Measurements from ENCODE around the gene GREB1. TPM values are rescaled to one million over a fixed set of nuclear protein-coding genes. Genes with fewer than 3 reads are reported as not detected.

Gene GREB1
- total and polyA plus RNA-seq, 2 of the 4 experiments (the other 2 are of a cell fraction) = 0.05 TPM; not detected in 1

GRCh38 chr2:11672407-11672806, 138.6 kb downstream of the GREB1 start:
- ChIA-PET POLR2A (ENCODE audit: unreplicated experiment) (no interaction called here), CTCF (interaction anchor here (0.7 to 0.8 kb wide), 2 partner anchors 9 to 16 kb away, joined by 3 read pairs; no protein-coding TSS in a partner anchor)
- Histone ChIP-seq H2BK15ac (ENCODE audit: low read depth, low read length) (no peak overlapping the region), H3K79me1 (ENCODE audit: low read depth in 1 of 2, low read length in 2 of 2) (no peaks in the 10 kb centered on the region), H3K23ac (ENCODE audit: low read depth, low read length) (no peak overlapping the region), H2AK9ac (replicated peaks; ENCODE audit: low read depth, low read length, poor library complexity) (no peak overlapping the region), H3K9ac (ENCODE audit: low read depth, low read length) (no peak overlapping the region), H3K9me3 (ENCODE audit: control insufficient read depth, insufficient read depth, low read length) (peaks cover 2% of the 10 kb centered on the region; the same call in 1 of the 2 replicates), H3K27me3 (ENCODE audit: control insufficient read depth, insufficient read depth, low read length) (peaks cover 55% of the 10 kb centered on the region), H4K5ac (ENCODE audit: low read depth, low read length) (no peak overlapping the region), H3K4me3 (ENCODE audit: insufficient read depth, low read depth, low read length) (no peak overlapping the region), H3K18ac (ENCODE audit: low read depth, low read length) (no peak overlapping the region), H2AK5ac (ENCODE audit: low read depth, low read length) (no peak overlapping the region), H3K9me1 (ENCODE audit: insufficient read depth, low read length) (no peaks in the 10 kb centered on the region), H2BK5ac (ENCODE audit: low read depth, low read length, poor library complexity, severe bottlenecking) (no peak overlapping the region), H4K20me1 (ENCODE audit: insufficient read depth, low read length) (no peaks in the 10 kb centered on the region; the same call in 1 of the 2 replicates), H3K4me1 (ENCODE audit: control insufficient read depth, insufficient read depth, low read length) (peaks cover 2% of the 10 kb centered on the region; the same call in 1 of the 2 replicates), H3K56ac (ENCODE audit: extremely low read depth, insufficient read depth, low read length) (no peak overlapping the region), H3K4me2 (ENCODE audit: low read depth, low read length) (no peak overlapping the region), H2AFZ (replicated peaks; ENCODE audit: low read length, poor library complexity) (no peak overlapping the region), H3K4ac (ENCODE audit: low read depth, low read length) (no peak overlapping the region), H3K36me3 (ENCODE audit: control insufficient read depth, insufficient read depth, low read length) (no peaks in the 10 kb centered on the region), H3K14ac (replicated peaks; ENCODE audit: low read depth, low read length) (no peak overlapping the region), H2BK20ac (ENCODE audit: low read depth, low read length) (no peak overlapping the region), H2BK120ac (ENCODE audit: low read depth, low read length) (no peak overlapping the region), H4K91ac (ENCODE audit: insufficient read depth, low read depth, low read length) (no peak overlapping the region), H3K27ac (ENCODE audit: insufficient read depth, low read length) (no peak overlapping the region), H4K8ac (ENCODE audit: low read depth in 2 of 2, low read length in 2 of 2) (no peak overlapping the region)
- no peak for ATAC-seq (ENCODE audit: low read depth)
- BruUV-seq (replicated peaks) = no TSS peak
- dilution Hi-C loops (cut with HindIII; ENCODE audit: low sequenced_read_pairs, unreplicated experiment) (no loop called here), in situ Hi-C loops (cut with MboI; ENCODE audit: low sequenced_read_pairs) (no loop called here), intact Hi-C loops (cut with micrococcal nuclease) (no loop called here)
- no peak for DNase-seq
- TF ChIP-seq SMC3 (IDR thresholded peaks at IDR 0.05; ENCODE audit: low read depth, low read length) (no peak), FOS (IDR thresholded peaks at IDR 0.05; ENCODE audit: low read depth, low read length) (no peak), RFX5 (IDR thresholded peaks at IDR 0.05; ENCODE audit: low read depth, low read length) (no peak), NFE2L2 (IDR thresholded peaks at IDR 0.05; ENCODE audit: low read depth, low read length) (no peak), CEBPB (IDR thresholded peaks at IDR 0.05; ENCODE audit: low read depth, low read length) (no peak), RAD21 (IDR thresholded peaks at IDR 0.05; ENCODE audit: low read length) (no peak), MAFK (IDR thresholded peaks at IDR 0.05; ENCODE audit: low read depth, low read length) (no peak), MXI1 (IDR thresholded peaks at IDR 0.05; ENCODE audit: borderline replicate concordance, low read depth, low read length) (no peak), POLR2A (IDR thresholded peaks at IDR 0.05; ENCODE audit: low read depth, low read length) (no peak), ELK1 (IDR thresholded peaks at IDR 0.05; ENCODE audit: borderline replicate concordance, low read depth, low read length) (no peak), BHLHE40 (IDR thresholded peaks at IDR 0.05; ENCODE audit: low read depth, low read length) (no peak), MAZ (IDR thresholded peaks at IDR 0.05; ENCODE audit: borderline replicate concordance, low read depth, low read length) (no peak), USF2 (IDR thresholded peaks at IDR 0.05; ENCODE audit: low read depth, low read length) (no peak)
- WGBS, 2 experiments (ENCODE audit: extremely low coverage in 2 of 2, insufficient read length in 1 of 2) = no CpG with 5 or more reads among the region's 3 CpGs

Data from IMR-90 (cell line).